Esophagus (tissue), 2 donors: Measurements from ENCODE around the gene ARHGDIG. TPM values are rescaled to one million over a fixed set of nuclear protein-coding genes. Genes with fewer than 3 reads are reported as not detected.
"Not testable (repeated sequence)": the region's sequence is repeated elsewhere in the genome, so short reads cannot be mapped to it uniquely, and the experiment has no call there.

Source experiments
- H3K27ac ChIP-seq, 2 donors: one replicate each; pipeline ENCODE4 v1.5.1; 2013; ENCODE audit warnings: low read depth in 2 of 2, mild to moderate bottlenecking in 2 of 2, inconsistent platforms in 1 of 2, low read length in 1 of 2, moderate library complexity in 1 of 2
- H3K27me3 ChIP-seq, 2 donors: one replicate each; pipeline ENCODE4 v1.6.1; 2013; ENCODE audit warnings: low read length in 2 of 2, control low read depth in 1 of 2, mild to moderate bottlenecking in 1 of 2; ENCODE audit not compliant: insufficient read depth in 2 of 2, control insufficient read depth in 1 of 2
- H3K36me3 ChIP-seq, 2 donors: one replicate each; pipeline ENCODE4 v1.6.1; 2013; ENCODE audit warnings: low read length in 1 of 2; ENCODE audit not compliant: control insufficient read depth in 2 of 2, insufficient read depth in 2 of 2
- H3K4me1 ChIP-seq, 2 donors: one replicate each; pipeline ENCODE4 v1.6.1; 2013; ENCODE audit warnings: low read length in 1 of 2; ENCODE audit not compliant: control insufficient read depth in 2 of 2, insufficient read depth in 2 of 2
- H3K4me3 ChIP-seq, 2 donors: one replicate each; pipeline ENCODE4 v1.5.1; 2013; ENCODE audit warnings: low read length in 2 of 2, mild to moderate bottlenecking in 2 of 2, low read depth in 1 of 2, moderate library complexity in 1 of 2
- H3K9me3 ChIP-seq, 2 donors: one replicate each; pipeline ENCODE4 v1.6.1; 2013; ENCODE audit warnings: mild to moderate bottlenecking in 2 of 2, low read depth in 1 of 2, low read length in 1 of 2, moderate library complexity in 1 of 2; ENCODE audit not compliant: control insufficient read depth in 2 of 2, insufficient read depth in 1 of 2
- WGBS, 2 donors: extraction: QIAGEN DNeasy Blood & Tissue Kit; methylation state at CpG; one replicate each; pipeline ENCODE4 v1.1.7; 2013; 5-methylcytosine and 5-hydroxymethylcytosine counted together
- polyA plus RNA-seq, 2 donors: library from polyadenylated mRNA; stranded (reverse); fragments of 200-250 nt; gene quantifications; one replicate each; pipeline ENCODE4 v1.2.3, GENCODE V29; 2013
- donor health status: healthy with polysubstance abuse.
- donor health status: Bipolar disorder and iron deficiency.

ARHGDIG gene
- polyA plus RNA-seq, 2 donors, result 0.24 to 0.33 TPM

GRCh38 chr16:249431-249830 is 31.0 kb upstream of the ARHGDIG start:
- Histone ChIP-seq H3K36me3 (peaks cover 0 to 4% of the 10 kb centered on the region in 2 donors), H3K27ac (no peak overlapping the region), H3K4me1 (no peaks in the 10 kb centered on the region), H3K4me3 (no peak overlapping the region), H3K27me3 (no peaks in the 10 kb centered on the region), H3K9me3 (no peaks in the 10 kb centered on the region)
- WGBS, 2 donors, result 90 to 92% methylated on average over 12 of the region's 12 CpGs

GRCh38 chr16:252366-253337 is 27.7 kb upstream of the ARHGDIG start:
- 61 to 71% methylated on average over 30 of the region's 30 CpGs for WGBS, 2 donors
- peaks cover 0 to 6% of the 10 kb centered on the region in 2 donors for H3K36me3 ChIP-seq
- no peaks in the 10 kb centered on the region for H3K4me1 ChIP-seq
- H3K27me3 ChIP-seq, result no peaks in the 10 kb centered on the region
- no peak overlapping the region for H3K4me3 ChIP-seq
- no peaks in the 10 kb centered on the region for H3K9me3 ChIP-seq
- no peak overlapping the region for H3K27ac ChIP-seq

GRCh38 chr16:253833-254232 is 26.6 kb upstream of the ARHGDIG start:
- WGBS, 2 donors, result 80 to 85% methylated on average over 6 of the region's 6 CpGs
- Histone ChIP-seq H3K36me3 (peaks cover 0 to 6% of the 10 kb centered on the region in 2 donors), H3K27ac (no peak overlapping the region), H3K27me3 (no peaks in the 10 kb centered on the region), H3K4me3 (no peak overlapping the region), H3K4me1 (no peaks in the 10 kb centered on the region), H3K9me3 (no peaks in the 10 kb centered on the region)

- no peaks in the 10 kb centered on the region for H3K4me1 ChIP-seq
- 94 to 97% methylated on average over 25 of the region's 25 CpGs for WGBS, 2 donors
- H3K9me3 ChIP-seq, result no peaks in the 10 kb centered on the region
- H3K27me3 ChIP-seq, result no peaks in the 10 kb centered on the region
- peaks cover 0 to 6% of the 10 kb centered on the region in 2 donors for H3K36me3 ChIP-seq
- H3K27ac ChIP-seq, result no peak overlapping the region
- no peak overlapping the region for H3K4me3 ChIP-seq
Measured at GRCh38 chr16:254461-254860, 25.9 kb upstream of the ARHGDIG start.

- WGBS, 2 donors, result 96 to 97% methylated on average over 6 of the region's 6 CpGs
- H3K27ac ChIP-seq, result no peak overlapping the region
- H3K36me3 ChIP-seq, result peaks cover 4 to 9% of the 10 kb centered on the region in 2 donors
- no peaks in the 10 kb centered on the region for H3K9me3 ChIP-seq
- no peak overlapping the region for H3K4me3 ChIP-seq
- H3K4me1 ChIP-seq, result no peaks in the 10 kb centered on the region
- H3K27me3 ChIP-seq, result no peaks in the 10 kb centered on the region
Measured at GRCh38 chr16:255183-255582, 25.2 kb upstream of the ARHGDIG start.

- H3K36me3 ChIP-seq, result peaks cover 15 to 33% of the 10 kb centered on the region in 2 donors
- H3K4me1 ChIP-seq, H3K4me3 ChIP-seq, H3K27me3 ChIP-seq, H3K27ac ChIP-seq, H3K9me3 ChIP-seq: not testable (repeated sequence)
- 81 to 96% methylated on average over 7 to 11 of the region's 13 CpGs for WGBS, 2 donors
Measured at GRCh38 chr16:258091-258490, 22.3 kb upstream of the ARHGDIG start.

- H3K4me3 ChIP-seq, result no peak overlapping the region
- peaks cover 0 to 3% of the 10 kb centered on the region in 2 donors for H3K9me3 ChIP-seq
- H3K4me1 ChIP-seq, result no peaks in the 10 kb centered on the region
- H3K27me3 ChIP-seq, result no peaks in the 10 kb centered on the region
- H3K27ac ChIP-seq, result no peak overlapping the region
- H3K36me3 ChIP-seq, result peaks cover 22 to 43% of the 10 kb centered on the region in 2 donors
- WGBS, 2 donors, result 87 to 90% methylated on average over 10 of the region's 10 CpGs
Measured at GRCh38 chr16:259226-259625, 21.2 kb upstream of the ARHGDIG start.

GRCh38 chr16:259814-260253 is 20.6 kb upstream of the ARHGDIG start:
- Histone ChIP-seq H3K4me1 (no peaks in the 10 kb centered on the region), H3K36me3 (peaks cover 27 to 49% of the 10 kb centered on the region in 2 donors), H3K9me3 (peaks cover 0 to 3% of the 10 kb centered on the region in 2 donors), H3K27ac (no peak overlapping the region), H3K4me3 (no peak overlapping the region), H3K27me3 (no peaks in the 10 kb centered on the region)
- WGBS, 2 donors, result 85 to 93% methylated on average over 13 of the region's 13 CpGs

GRCh38 chr16:260326-260725 is 20.1 kb upstream of the ARHGDIG start:
- Histone ChIP-seq H3K9me3 (peaks cover 0 to 3% of the 10 kb centered on the region in 2 donors), H3K4me3 (no peak overlapping the region)

More at GRCh38 chr16:260326-260725, 20.1 kb upstream of the ARHGDIG start:
- 94 to 96% methylated on average over 19 of the region's 19 CpGs for WGBS, 2 donors
- Histone ChIP-seq H3K36me3 (peaks cover 27 to 48% of the 10 kb centered on the region in 2 donors), H3K27ac (no peak overlapping the region), H3K4me1 (no peaks in the 10 kb centered on the region), H3K27me3 (no peaks in the 10 kb centered on the region)
